ENCODE measurements around the gene IPO13.
A peak's percentile ranks its signal among the peaks of the same experiment; 100 is the strongest.

Gene IPO13

DNA sequence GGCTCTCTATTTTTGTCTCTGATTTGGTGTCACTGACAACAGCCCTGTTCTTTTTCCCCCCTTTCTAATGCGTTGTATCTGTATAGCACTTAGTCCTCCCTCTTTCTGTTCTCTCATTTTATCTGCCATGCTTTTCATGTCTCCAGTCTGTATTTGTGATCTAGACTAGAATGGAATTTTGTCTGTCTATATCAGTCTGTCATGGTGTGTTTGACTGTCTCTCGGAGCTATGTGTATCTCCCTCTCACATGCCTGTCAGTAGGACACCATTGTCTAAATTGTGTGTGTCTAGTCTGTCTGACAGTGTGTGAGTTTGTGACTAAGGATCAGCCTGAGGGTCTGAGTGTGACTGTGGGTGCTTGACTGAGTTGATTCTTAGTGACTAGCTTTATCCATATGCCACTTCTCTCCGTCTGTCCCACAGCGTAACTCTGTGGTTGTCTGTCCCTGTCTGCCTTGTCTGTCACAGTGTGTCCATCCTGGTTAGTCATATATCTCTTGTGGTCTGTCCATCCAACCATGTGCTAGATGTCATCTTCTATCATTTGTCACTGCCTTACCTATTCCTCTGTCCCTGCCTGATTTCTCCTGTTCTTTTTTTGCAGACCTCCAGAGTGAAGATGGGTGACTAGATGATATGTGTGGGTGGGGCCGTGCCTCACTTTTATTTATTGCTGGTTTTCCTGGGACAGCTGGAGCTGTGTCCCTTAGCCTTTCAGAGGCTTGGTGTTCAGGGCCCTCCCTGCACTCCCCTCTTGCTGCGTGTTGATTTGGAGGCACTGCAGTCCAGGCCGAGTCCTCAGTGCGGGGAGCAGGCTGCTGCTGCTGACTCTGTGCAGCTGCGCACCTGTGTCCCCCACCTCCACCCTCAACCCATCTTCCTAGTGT is 30.9 kb downstream of the IPO13 start:
- no peak for DNase-seq
- peaks cover 4% of the 10 kb centered on the region for H3K27me3 Mint-ChIP-seq (ENCODE audit: low read depth, poor library complexity)

DNA sequence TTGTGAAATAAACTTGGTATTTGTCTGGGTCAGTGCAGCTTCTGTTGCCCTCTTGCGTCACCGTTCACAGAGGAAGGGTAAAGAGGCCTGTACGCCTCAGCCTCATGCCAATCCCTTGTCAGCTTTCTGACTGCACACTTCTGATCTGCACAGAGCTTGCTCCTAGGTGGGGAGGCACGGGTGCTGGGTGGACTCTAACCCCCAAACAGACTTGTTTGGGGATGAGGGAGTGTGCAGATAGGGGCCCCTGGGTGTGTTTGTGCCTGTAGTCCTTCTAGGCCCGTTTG is 31.5 kb downstream of the IPO13 start:
- Mint-ChIP-seq H3K9me3 (no peaks in the 10 kb centered on the region), H3K27ac (peak overlapping the region; percentile 80), H3K27me3 (ENCODE audit: low read depth, poor library complexity) (peaks cover 4% of the 10 kb centered on the region), H3K36me3 (ENCODE audit: low read depth) (peaks cover 28% of the 10 kb centered on the region), H3K4me1 (peaks cover 74% of the 10 kb centered on the region), H3K4me3 (peak overlapping the region; percentile 93)
- no peak for DNase-seq
- no peak for TF ChIP-seq CTCF (IDR thresholded peaks at IDR 0.05)

More for the DNA sequence above, 30.9 kb downstream of the IPO13 start:
- peaks cover 32% of the 10 kb centered on the region for H3K36me3 Mint-ChIP-seq (ENCODE audit: low read depth)
- H3K27ac Mint-ChIP-seq = no peak overlapping the region
- H3K4me3 Mint-ChIP-seq = peak overlapping the region; percentile 93
- no peak for TF ChIP-seq CTCF (IDR thresholded peaks at IDR 0.05)
- no peaks in the 10 kb centered on the region for H3K9me3 Mint-ChIP-seq
- H3K4me1 Mint-ChIP-seq = peaks cover 69% of the 10 kb centered on the region

- Mint-ChIP-seq H3K9me3 (no peaks in the 10 kb centered on the region), H3K27me3 (ENCODE audit: low read depth, poor library complexity) (peaks cover under 1% of the 10 kb centered on the region), H3K27ac (peak within 1 kb of the TSS; percentile 80), H3K4me1 (peaks cover 78% of the 10 kb centered on the region), H3K4me3 (peak within 1 kb of the TSS; percentile 93), H3K36me3 (ENCODE audit: low read depth) (peaks cover 25% of the 10 kb centered on the region)
- peak; percentile 63 for DNase-seq
- TF ChIP-seq CTCF (IDR thresholded peaks at IDR 0.05) = no peak
These were observed 32.0 kb downstream of the IPO13 start, which contains the start of gene B4GALT2 for GRCh38 chr1:43978551-43979260. Gene B4GALT2 (plus strand): TSS chr1:43979210. CDS start chr1:43981161, 1,951 bp downstream.

GRCh38 chr1:43979261-43979527 is 32.4 kb downstream of the IPO13 start:
- H3K4me3 Mint-ChIP-seq = no peak overlapping the region
- TF ChIP-seq CTCF (IDR thresholded peaks at IDR 0.05) = no peak
- no peak overlapping the region for H3K27ac Mint-ChIP-seq
- DNase-seq = no peak
- no peaks in the 10 kb centered on the region for H3K9me3 Mint-ChIP-seq
- H3K27me3 Mint-ChIP-seq (ENCODE audit: low read depth, poor library complexity) = no peaks in the 10 kb centered on the region
- H3K4me1 Mint-ChIP-seq = peaks cover 78% of the 10 kb centered on the region
- H3K36me3 Mint-ChIP-seq (ENCODE audit: low read depth) = peaks cover 27% of the 10 kb centered on the region

- TF ChIP-seq CTCF (IDR thresholded peaks at IDR 0.05) = no peak
- peak; percentile 56 for DNase-seq
- Mint-ChIP-seq H3K9me3 (no peaks in the 10 kb centered on the region), H3K27ac (no peak overlapping the region), H3K27me3 (ENCODE audit: low read depth, poor library complexity) (no peaks in the 10 kb centered on the region), H3K4me1 (peaks cover 78% of the 10 kb centered on the region), H3K4me3 (peak overlapping the region; percentile 91), H3K36me3 (ENCODE audit: low read depth) (peaks cover 30% of the 10 kb centered on the region)
These were observed 32.9 kb downstream of the IPO13 start for GRCh38 chr1:43979528-43980254.
